ENCODE data around the gene FASTK.
"Not testable (repeated sequence)": the region's sequence is repeated elsewhere in the genome, so short reads cannot be mapped to it uniquely, and the experiment has no call there.

Gene FASTK

GRCh38 chr7:151046603-151047573, 33.7 kb downstream of the FASTK start:
- no peak for DNase-seq (ENCODE audit: low spot score)

- no peak for DNase-seq (ENCODE audit: low spot score)
These were observed 34.6 kb downstream of the FASTK start for GRCh38 chr7:151045967-151046366.

DNA sequence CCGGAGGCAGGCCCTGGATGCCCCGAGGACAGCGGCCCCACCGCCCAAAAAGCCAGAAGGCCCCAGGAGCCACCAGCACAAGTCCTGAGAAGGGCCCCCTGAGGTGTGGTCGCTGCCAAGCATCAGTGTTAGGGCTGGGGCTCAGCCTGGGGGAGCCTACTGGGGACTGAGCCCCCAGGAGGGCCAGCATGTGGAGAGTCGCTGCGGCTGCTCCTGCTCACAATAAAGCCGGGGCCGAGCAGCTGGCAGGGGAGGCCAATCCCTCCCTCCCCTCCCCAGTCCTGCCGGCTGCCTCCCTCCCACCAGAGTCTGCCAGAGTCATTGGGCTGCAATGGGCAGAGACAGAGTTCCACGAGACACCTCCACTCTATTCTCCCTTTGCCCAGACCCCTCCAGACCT, 35.3 kb downstream of the FASTK start:
- peak; percentile 78 for DNase-seq (ENCODE audit: low spot score)

GRCh38 chr7:151043959-151044358, 36.6 kb downstream of the FASTK start:
- DNase-seq (ENCODE audit: low spot score) = no peak

- not testable (repeated sequence) for DNase-seq (ENCODE audit: low spot score)
These were observed 37.2 kb downstream of the FASTK start for GRCh38 chr7:151043449-151043848.

DNA sequence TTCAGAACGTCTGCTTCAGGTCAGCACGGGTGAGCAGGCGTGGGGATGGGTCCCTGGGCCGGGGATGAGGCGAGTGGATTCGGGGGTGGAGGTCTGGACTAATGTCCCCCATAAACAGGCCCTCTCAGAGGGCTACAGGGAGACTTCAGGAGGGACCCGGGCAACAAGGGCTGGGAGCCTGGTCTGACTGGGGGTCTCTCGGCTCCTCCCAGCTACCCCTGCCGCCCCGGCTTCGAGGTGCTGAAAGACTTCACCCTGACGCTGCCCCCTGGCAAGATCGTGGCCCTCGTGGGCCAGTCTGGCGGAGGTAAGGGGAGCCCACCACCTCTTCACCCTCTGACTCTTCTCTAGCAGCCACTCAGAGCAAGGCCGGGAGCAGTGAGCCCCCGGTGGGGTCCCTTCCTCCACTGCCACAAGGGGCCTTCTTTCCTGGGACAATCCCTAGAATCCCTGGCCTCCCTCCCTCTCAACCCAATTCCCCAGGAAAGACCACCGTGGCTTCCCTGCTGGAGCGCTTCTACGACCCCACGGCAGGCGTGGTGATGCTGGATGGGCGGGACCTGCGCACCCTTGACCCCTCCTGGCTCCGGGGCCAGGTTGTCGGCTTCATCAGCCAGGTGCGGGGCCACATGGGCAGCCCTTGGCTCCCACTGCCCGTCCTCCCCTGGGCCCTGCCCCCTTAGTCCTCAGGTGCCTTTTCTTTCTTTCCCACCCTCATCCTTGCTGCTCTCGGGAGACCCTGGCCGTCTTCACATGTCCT, 39.8 kb downstream of the FASTK start:
- DNase-seq (ENCODE audit: low spot score) = no peak

- DNase-seq (ENCODE audit: low spot score) = no peak
These were observed 40.6 kb downstream of the FASTK start for GRCh38 chr7:151039850-151040548.

- DNase-seq (ENCODE audit: low spot score) = no peak
These were observed 41.4 kb downstream of the FASTK start for GRCh38 chr7:151038951-151039849.

DNA sequence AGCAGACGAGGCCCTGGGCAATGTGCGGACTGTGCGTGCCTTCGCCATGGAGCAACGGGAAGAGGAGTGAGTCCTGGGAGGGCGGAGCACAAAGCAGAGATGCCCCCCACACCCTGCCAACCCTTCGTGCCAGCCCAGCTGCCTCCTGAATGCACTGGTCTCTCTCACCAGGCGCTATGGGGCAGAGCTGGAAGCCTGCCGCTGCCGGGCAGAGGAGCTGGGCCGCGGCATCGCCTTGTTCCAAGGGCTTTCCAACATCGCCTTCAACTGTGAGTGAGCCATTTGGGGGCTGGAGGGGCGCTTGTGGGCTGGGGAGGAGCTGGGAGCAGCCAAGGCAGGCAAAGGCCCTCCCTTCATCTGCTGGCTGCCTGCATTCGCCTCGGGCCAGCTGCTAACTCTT, 44.7 kb downstream of the FASTK start:
- DNase-seq (ENCODE audit: low spot score) = no peak

DNA sequence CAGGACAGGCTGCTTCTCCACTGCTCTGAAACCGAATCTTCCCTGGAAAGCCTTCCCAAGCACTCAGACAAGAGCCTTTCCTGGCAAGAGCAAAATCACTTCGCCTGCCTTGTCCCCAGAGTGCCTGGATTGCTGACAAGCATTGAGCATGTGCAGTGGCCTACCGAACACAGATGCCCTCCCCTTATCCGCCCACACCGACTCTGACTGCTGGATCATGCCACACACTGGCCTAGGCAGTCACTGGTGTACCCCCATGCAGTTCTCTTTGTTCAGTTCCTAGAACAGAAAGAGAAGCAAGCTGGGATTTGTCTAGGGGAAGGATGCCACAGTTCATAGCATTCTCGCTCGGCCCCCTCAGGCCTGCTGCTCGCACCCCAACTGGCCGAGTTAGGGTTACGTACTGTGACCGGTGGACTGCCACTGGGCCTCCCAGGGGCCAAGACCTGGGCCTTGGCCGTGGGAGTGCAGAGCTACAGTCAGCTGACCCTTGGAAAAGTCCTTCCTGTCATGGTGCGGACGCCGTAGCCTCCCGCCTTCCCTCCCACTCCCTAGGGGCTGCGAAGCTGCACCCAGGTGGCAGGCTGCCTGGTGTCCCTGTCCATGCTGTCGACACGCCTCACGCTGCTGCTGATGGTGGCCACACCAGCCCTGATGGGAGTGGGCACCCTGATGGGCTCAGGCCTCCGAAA, 45.4 kb downstream of the FASTK start:
- DNase-seq (ENCODE audit: low spot score) = no peak

DNA sequence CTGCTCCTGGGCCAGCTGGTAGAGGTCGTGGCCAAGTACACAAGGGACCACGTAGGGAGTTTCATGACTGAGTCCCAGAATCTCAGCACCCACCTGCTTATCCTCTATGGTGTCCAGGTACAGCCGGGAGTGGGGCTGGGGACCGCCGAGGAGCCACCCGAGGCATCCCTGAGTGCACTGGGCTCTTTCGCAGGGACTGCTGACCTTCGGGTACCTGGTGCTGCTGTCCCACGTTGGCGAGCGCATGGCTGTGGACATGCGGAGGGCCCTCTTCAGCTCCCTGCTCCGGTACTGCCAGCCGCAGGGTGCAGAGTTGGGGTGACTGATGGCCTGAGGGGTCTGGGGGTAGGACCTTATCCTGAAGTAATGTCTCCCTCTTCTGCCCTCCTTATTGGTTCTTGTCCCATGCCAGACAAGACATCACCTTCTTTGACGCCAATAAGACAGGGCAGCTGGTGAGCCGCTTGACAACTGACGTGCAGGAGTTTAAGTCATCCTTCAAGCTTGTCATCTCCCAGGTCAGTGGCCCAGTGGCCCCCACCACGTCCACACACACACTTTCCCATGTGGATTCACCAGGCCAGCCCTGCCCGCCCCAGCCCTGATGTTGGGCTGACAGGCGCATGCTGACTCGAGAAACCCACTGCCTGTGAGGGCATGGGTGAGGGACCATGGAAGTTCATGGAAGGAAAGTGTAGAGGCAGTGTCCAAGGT, 46.1 kb downstream of the FASTK start:
- no peak for DNase-seq (ENCODE audit: low spot score)

DNA sequence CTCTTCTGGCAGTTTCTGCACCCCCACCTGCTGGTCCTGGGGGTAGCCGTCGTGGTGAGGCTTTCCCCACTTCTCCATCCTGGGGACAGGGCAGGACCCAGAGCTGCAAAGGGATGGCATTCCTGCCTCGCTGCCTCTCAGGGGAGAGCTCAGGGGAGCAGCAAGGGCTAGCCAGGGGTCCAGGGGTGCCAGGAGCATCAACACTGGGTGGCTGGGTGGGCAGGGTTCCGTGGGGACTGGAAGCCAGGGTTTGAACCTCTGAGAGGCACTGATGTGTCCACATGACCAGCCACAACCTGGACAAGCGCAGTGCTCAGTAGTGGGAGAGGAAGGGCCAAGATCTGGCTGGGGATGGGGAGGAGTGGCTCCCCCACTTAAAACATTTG, 46.8 kb downstream of the FASTK start:
- DNase-seq (ENCODE audit: low spot score) = no peak

DNA sequence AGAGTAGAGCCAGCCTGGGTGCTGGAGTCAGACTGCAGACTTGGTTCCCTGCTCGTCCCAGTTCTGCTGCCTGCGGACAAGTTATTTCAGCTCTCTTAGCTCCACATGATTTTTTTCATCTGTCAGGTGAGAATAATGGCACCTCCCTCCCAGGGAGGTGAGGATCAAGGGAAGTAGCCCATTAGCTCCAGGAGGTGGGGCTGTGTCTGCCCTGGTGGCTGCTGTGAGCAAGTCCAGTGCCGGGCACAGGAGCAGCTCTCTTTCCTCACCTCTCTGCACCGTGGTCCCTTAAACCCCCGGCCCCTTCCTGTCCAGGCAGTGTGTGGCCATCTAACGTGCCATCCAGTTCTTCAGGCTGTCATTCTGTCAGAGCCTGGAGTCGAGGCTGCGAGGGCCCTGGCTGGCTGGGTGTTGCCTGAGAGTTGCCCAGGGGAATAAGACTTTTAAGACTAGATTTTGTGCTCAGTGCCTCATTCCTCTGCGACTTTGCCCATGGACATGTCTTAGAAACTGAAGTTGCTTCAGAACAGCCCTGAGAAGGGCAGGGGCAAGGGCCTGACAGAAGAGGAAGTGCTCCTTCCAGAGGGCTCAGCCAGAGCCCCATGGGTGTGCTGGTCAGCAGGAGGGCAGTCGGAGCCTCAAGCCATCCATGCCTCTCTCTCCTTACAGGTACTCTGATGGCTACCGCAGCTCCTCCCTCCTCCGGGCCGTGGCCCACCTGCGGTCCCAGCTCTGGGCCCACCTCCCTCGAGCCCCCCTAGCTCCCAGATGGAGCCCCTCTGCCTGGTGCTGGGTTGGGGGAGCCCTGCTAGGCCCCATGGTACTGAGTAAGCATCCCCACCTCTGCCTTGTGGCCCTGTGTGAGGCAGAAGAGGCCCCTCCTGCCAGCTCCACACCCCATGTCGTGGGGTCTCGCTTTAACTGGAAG, 47.4 kb downstream of the FASTK start:
- no peak for DNase-seq (ENCODE audit: low spot score)

GRCh38 chr7:151031011-151031410, 49.6 kb downstream of the FASTK start:
- no peak for DNase-seq (ENCODE audit: low spot score)

DNA sequence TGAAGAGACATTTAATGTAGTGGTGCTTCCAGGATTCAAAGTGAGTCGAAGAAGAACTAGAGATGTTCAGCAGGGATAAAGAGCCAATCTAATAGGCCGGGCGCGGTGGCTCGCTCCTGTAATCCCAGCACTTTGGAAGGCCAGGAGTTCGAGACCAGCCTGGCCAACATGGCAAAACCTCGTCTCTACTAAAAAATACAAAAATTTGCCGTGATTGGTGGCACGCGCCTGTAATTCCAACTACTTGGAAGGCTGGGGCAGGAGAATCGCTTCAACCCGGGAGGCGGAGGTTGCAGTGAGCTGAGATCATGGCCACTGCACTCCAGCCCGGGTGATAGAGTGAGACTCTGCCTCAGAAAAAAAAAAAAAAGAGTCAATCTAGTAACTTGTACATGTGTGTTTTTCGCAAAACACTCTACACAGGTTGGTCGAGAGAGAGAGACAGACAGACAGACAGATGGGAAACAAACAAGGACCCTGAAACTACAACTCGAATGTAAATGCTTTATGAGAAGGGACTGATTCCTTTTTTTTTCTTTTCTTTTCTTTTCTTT, 51.6 kb downstream of the FASTK start:
- no peak for DNase-seq (ENCODE audit: low spot score)

DNA sequence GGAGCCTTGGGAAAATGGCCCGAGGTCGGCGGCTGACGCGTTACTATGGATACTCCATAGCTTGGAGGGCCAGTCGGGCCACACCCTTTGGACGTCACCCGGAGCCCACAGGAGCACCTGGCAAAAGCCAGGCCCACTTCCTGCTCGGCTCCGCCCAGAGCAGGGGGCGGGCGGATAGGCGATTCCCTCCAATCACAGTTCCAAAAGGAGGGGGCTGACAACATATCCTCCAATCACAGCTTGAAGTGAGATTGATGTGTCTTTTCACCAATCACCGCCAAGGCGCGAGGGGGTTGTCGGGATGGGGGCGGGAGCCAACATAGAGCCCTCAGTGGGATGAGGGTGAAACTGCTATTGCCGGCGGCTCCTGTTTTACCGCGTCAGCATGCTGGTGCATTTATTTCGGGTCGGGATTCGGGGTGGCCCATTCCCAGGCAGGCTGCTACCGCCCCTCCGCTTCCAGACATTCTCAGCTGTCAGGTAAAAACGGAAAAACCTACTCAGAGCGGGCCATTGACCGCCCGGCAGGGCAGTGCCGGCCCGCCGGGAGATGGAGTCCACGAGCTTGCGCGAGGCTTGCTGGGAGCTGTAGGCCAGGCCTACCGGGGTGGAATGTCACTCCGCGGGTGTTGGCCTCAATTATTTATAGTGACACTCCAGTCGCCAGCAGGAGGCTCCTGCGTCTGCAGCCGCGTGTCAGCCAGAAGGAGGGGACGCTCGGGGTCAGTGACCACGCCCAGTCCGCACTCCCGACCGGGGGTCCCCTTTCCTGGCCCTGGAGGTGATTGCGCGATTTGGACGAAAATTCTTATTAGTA, 52.3 kb downstream of the FASTK start, which contains the start of gene ABCB8:
ABCB8 (plus strand) TSS at position 320 of the 817 bp plus-strand sequence; CDS start at position 386, 66 bp downstream.
- peak; percentile 97 for DNase-seq (ENCODE audit: low spot score)

GRCh38 chr7:151027728-151028130, 52.9 kb downstream of the FASTK start:
- DNase-seq (ENCODE audit: low spot score) = not testable (repeated sequence)
